HCT116 (cell line): ENCODE results near the gene CDCA3. TPM values are rescaled to one million over a fixed set of nuclear protein-coding genes. Genes with fewer than 3 reads are reported as not detected.

Experiments used
- ATAC-seq: fragments of 200-7000 bp; cut with Tn5 transposase; 2 replicates; pipeline ENCODE4 v1.9.1; 2020; ENCODE audit warnings: mild to moderate bottlenecking, moderate library complexity
- BruUV-seq: library from RNA; stranded (reverse); fragments of 400-500 nt; replicated peaks from 2 replicates; lab custom pipeline; 2021; lab: Mats Ljungman, UMichigan
- CTCF ChIA-PET: fragments of 300-600 bp; sonication (Branson Sonifier 250); formaldehyde crosslinking; loops from one replicate; lab custom pipeline; 2021; ENCODE audit warnings: antibody characterized with exemption; lab: Charles Lee
- POLR2A ChIA-PET: fragments of 300-600, 350-600 bp; sonication (Branson Sonifier 250); formaldehyde crosslinking; loops from one replicate; lab custom pipeline; 2021; ENCODE audit warnings: antibody characterized with exemption; lab: Charles Lee
- RAD21 ChIA-PET, 2 experiments: fragments of 300-600 bp; sonication (Branson Sonifier 250); formaldehyde crosslinking; loops; one replicate each; lab custom pipeline; 2023; ENCODE audit warnings: low total read pairs in 2 of 2; ENCODE audit not compliant: uncharacterized antibody in 2 of 2, unreplicated experiment in 2 of 2, low non-redundant PET in 1 of 2; lab: Charles Lee
- DNase-seq: peaks from one replicate; pipeline ENCODE4 v3.0.0-alpha.2; 2010; ENCODE audit warnings: low read depth, low spot score
- H2AFZ ChIP-seq: fragments of 200-600 bp; shearing (Covaris generic), sonication (generic); 2 replicates; pipeline ENCODE4 v1.6.1; 2017; ENCODE audit warnings: low read depth, mixed run types, mixed read lengths, antibody characterized with exemption, low read length; ENCODE audit not compliant: poor library complexity, severe bottlenecking
- H3K27ac ChIP-seq: 2 replicates; pipeline ENCODE4 v1.5.1; 2012; ENCODE audit warnings: low read depth, low read length
- H3K27me3 ChIP-seq: fragments of 200-600 bp; sonication (generic); 2 replicates; pipeline ENCODE4 v1.6.1; 2016; ENCODE audit warnings: mixed run types, low read length, mixed read lengths; ENCODE audit not compliant: insufficient read depth
- H3K36me3 ChIP-seq, 2 experiments: fragments of 200-500 bp in 1 of 2; fragments of 200-600 bp in 1 of 2; sonication (Bioruptor generic) in 1 of 2; sonication (generic) in 1 of 2; 2 replicates each; pipeline versions ENCODE4 v1.5.1 to v1.6.1; 2014 to 2016; ENCODE audit warnings: low read length in 2 of 2, inconsistent platforms in 1 of 2, mixed read lengths in 1 of 2, mixed run types in 1 of 2; ENCODE audit not compliant: insufficient read depth in 2 of 2, control insufficient read depth in 1 of 2
- H3K4me1 ChIP-seq, 2 experiments: fragments of 200-600 bp in 1 of 2; sonication (generic) in 1 of 2; 2 replicates each; pipeline versions ENCODE4 v1.5.1 to v1.6.1; 2012 to 2017; ENCODE audit warnings: low read length in 2 of 2, inconsistent platforms in 1 of 2, mild to moderate bottlenecking in 1 of 2, mixed read lengths in 1 of 2, mixed run types in 1 of 2, moderate library complexity in 1 of 2; ENCODE audit not compliant: insufficient read depth in 2 of 2, control insufficient read depth in 1 of 2
- H3K4me2 ChIP-seq: fragments of 200-600 bp; sonication (generic); 2 replicates; pipeline ENCODE4 v1.6.1; 2017; ENCODE audit warnings: mixed run types, low read length, mixed read lengths
- H3K4me3 ChIP-seq, 2 experiments: fragments of 200-600 bp in 1 of 2; sonication (generic) in 1 of 2; replicated peaks in 1 of 2; 2 replicates each; pipeline ENCODE4 v1.5.1; 2011 to 2016; ENCODE audit warnings: low read length in 2 of 2, control low read depth in 1 of 2, low read depth in 1 of 2, mild to moderate bottlenecking in 1 of 2, mixed read lengths in 1 of 2, mixed run types in 1 of 2
- H3K79me2 ChIP-seq: fragments of 200-600 bp; sonication (generic); 2 replicates; pipeline ENCODE4 v1.6.1; 2017; ENCODE audit warnings: mild to moderate bottlenecking, mixed run types, low read length, moderate library complexity, mixed read lengths; ENCODE audit not compliant: insufficient read depth
- H3K9ac ChIP-seq: fragments of 200-600 bp; sonication (generic); 2 replicates; pipeline ENCODE4 v1.6.1; 2016; ENCODE audit warnings: low read length, mixed read lengths
- H3K9me2 ChIP-seq: fragments of 200-600 bp; sonication (generic), shearing (Covaris generic); 2 replicates; pipeline ENCODE4 v1.6.1; 2017; ENCODE audit warnings: mixed run types, mild to moderate bottlenecking, moderate library complexity; ENCODE audit not compliant: insufficient read depth
- H3K9me3 ChIP-seq, 2 experiments: fragments of 200-500 bp in 1 of 2; fragments of 200-600 bp in 1 of 2; sonication (Bioruptor generic) in 1 of 2; sonication (generic) in 1 of 2; 2 replicates each; pipeline ENCODE4 v1.6.1; 2014 to 2017; ENCODE audit warnings: low read length in 2 of 2, mixed read lengths in 2 of 2, inconsistent platforms in 1 of 2, low read depth in 1 of 2, mild to moderate bottlenecking in 1 of 2, mixed run types in 1 of 2, moderate library complexity in 1 of 2; ENCODE audit not compliant: control insufficient read depth in 1 of 2, insufficient read depth in 1 of 2
- H4K20me1 ChIP-seq: fragments of 200-600 bp; sonication (generic), shearing (Covaris generic); 2 replicates; pipeline ENCODE4 v1.6.1; 2017; ENCODE audit warnings: mixed run types, mild to moderate bottlenecking, moderate library complexity; ENCODE audit not compliant: insufficient read depth
- CEBPB ChIP-seq: IDR thresholded peaks from 2 replicates; pipeline ENCODE4 v1.6.1; 2012; ENCODE audit warnings: low read depth
- ELF1 ChIP-seq: IDR thresholded peaks from 2 replicates; pipeline ENCODE4 v1.6.1; 2012; ENCODE audit warnings: low read depth, borderline replicate concordance
- EZH2 ChIP-seq: fragments of 200-600 bp; sonication (generic); IDR thresholded peaks from 2 replicates; pipeline ENCODE4 v1.6.1; 2017; ENCODE audit warnings: antibody characterized with exemption, mixed run types
- FOSL1 ChIP-seq: IDR thresholded peaks from 2 replicates; pipeline ENCODE4 v1.6.1; 2012; ENCODE audit warnings: low read depth
- JUND ChIP-seq: IDR thresholded peaks from 2 replicates; pipeline ENCODE4 v1.6.1; 2012
- MAX ChIP-seq: IDR thresholded peaks from 2 replicates; pipeline ENCODE4 v1.6.1; 2012
- POLR2A ChIP-seq: IDR thresholded peaks from 2 replicates; pipeline ENCODE4 v1.7.0; 2011; ENCODE audit warnings: borderline replicate concordance; ENCODE audit not compliant: insufficient read depth, insufficient read length; ENCODE audit errors: extremely low read depth
- POLR2AphosphoS5 ChIP-seq: IDR thresholded peaks from 2 replicates; pipeline ENCODE4 v1.6.1; 2011; ENCODE audit warnings: mild to moderate bottlenecking, low read depth, low read length, moderate library complexity
- RAD21 ChIP-seq: IDR thresholded peaks from 2 replicates; pipeline ENCODE4 v1.6.1; 2012; ENCODE audit warnings: low read depth, mild to moderate bottlenecking
- SP1 ChIP-seq: IDR thresholded peaks from 2 replicates; pipeline ENCODE4 v1.6.1; 2012; ENCODE audit warnings: low read depth
- SRF ChIP-seq: IDR thresholded peaks from 2 replicates; pipeline ENCODE4 v1.6.1; 2012; ENCODE audit warnings: low read depth
- YY1 ChIP-seq: IDR thresholded peaks from 2 replicates; pipeline ENCODE4 v1.6.1; 2011; ENCODE audit warnings: low read length, low read depth, moderate library complexity, mild to moderate bottlenecking; ENCODE audit not compliant: insufficient replicate concordance; ENCODE audit errors: extremely low read depth
- ZFX ChIP-seq: fragments of 450-650 bp; IDR thresholded peaks from 2 replicates; pipeline ENCODE4 v1.6.1; 2017
- ZNF274 ChIP-seq: fragments of 200-500 bp; sonication (Bioruptor generic); IDR thresholded peaks from 2 replicates; pipeline ENCODE4 v1.6.1; 2014; ENCODE audit warnings: mild to moderate bottlenecking, low read depth, low read length, inconsistent platforms
- intact Hi-C: fragments of 100-400 bp; cut with micrococcal nuclease; formaldehyde crosslinking; loops from 2 replicates; pipeline ENCODE4 v1.10.0; 2022
- total RNA-seq: library from RNA; stranded (reverse); gene quantifications from one replicate; pipeline ENCODE4 v1.2.1, GENCODE V29; 2021; ENCODE audit not compliant: unreplicated experiment
- TF ChIP-seq, protein P1 (sequence below), 3 experiments: fragments of 200-600 bp in 1 of 3; sonication (generic) in 1 of 3; IDR thresholded peaks in 2 of 3; conservative IDR thresholded peaks in 1 of 3; 2 replicates each; pipeline ENCODE4 v1.5.1; 2012 to 2017; ENCODE audit warnings: low read depth in 2 of 3, low read length in 2 of 3, antibody characterized with exemption in 1 of 3, borderline replicate concordance in 1 of 3, control low read depth in 1 of 3, mild to moderate bottlenecking in 1 of 3, mixed read lengths in 1 of 3, mixed run types in 1 of 3, moderate library complexity in 1 of 3; ENCODE audit not compliant: insufficient read depth in 1 of 3

CDCA3 gene
- total RNA-seq, 1 experiment from 2014 or later: 63.0 TPM

- no peak overlapping the region for H3K9ac ChIP-seq
- intact Hi-C loops: no loop called here
- H3K4me3 ChIP-seq: no peak overlapping the region
- BruUV-seq: no TSS peak
- peaks cover 1% of the 10 kb centered on the region; the same call in 1 of the 2 replicates for H4K20me1 ChIP-seq
- no peak overlapping the region for H3K27ac ChIP-seq
- H3K4me1 ChIP-seq: peaks cover 13 to 22% of the 10 kb centered on the region in 2 experiments
- no peaks in the 10 kb centered on the region for H3K9me3 ChIP-seq
- no peak for TF ChIP-seq FOSL1
- no peak for TF ChIP-seq SRF
- TF ChIP-seq ZNF274: no peak
- TF ChIP-seq SP1: no peak
- TF ChIP-seq RAD21: no peak
- TF ChIP-seq EZH2: no peak
- TF ChIP-seq, protein P1, sequence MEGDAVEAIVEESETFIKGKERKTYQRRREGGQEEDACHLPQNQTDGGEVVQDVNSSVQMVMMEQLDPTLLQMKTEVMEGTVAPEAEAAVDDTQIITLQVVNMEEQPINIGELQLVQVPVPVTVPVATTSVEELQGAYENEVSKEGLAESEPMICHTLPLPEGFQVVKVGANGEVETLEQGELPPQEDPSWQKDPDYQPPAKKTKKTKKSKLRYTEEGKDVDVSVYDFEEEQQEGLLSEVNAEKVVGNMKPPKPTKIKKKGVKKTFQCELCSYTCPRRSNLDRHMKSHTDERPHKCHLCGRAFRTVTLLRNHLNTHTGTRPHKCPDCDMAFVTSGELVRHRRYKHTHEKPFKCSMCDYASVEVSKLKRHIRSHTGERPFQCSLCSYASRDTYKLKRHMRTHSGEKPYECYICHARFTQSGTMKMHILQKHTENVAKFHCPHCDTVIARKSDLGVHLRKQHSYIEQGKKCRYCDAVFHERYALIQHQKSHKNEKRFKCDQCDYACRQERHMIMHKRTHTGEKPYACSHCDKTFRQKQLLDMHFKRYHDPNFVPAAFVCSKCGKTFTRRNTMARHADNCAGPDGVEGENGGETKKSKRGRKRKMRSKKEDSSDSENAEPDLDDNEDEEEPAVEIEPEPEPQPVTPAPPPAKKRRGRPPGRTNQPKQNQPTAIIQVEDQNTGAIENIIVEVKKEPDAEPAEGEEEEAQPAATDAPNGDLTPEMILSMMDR (IDR thresholded peaks at IDR 0.05 in 2 of 3, conservative IDR thresholded peaks at IDR 0.05 in 1 of 3; ENCODE audit: borderline replicate concordance in 1 of 3, insufficient read depth in 1 of 3, low read depth in 2 of 3, low read length in 2 of 3): no peak
- TF ChIP-seq ELF1: no peak
- no peak for TF ChIP-seq POLR2AphosphoS5
- TF ChIP-seq CEBPB: no peak
- no peak for TF ChIP-seq MAX
- no peak for TF ChIP-seq ZFX
- TF ChIP-seq JUND: no peak
- no peak for TF ChIP-seq POLR2A
- TF ChIP-seq YY1: no peak
- H3K27me3 ChIP-seq: no peaks in the 10 kb centered on the region
- RAD21 ChIA-PET: no interaction called here
- H2AFZ ChIP-seq: no peak overlapping the region
- DNase-seq (no peak), ATAC-seq (no peak)
- H3K79me2 ChIP-seq: peaks cover 17% of the 10 kb centered on the region
- H3K4me2 ChIP-seq: no peak overlapping the region
- CTCF ChIA-PET: no interaction called here
- H3K36me3 ChIP-seq: peaks cover 41 to 49% of the 10 kb centered on the region in 2 experiments
- POLR2A ChIA-PET: interaction anchor here (1.2 to 10.9 kb wide), 3 partner anchors 11 to 330 kb away, joined by 4 to 186 read pairs (median 9); partner anchors contain the start of genes CDCA3, GAPDH and USP5
- no peaks in the 10 kb centered on the region for H3K9me2 ChIP-seq
Measured at GRCh38 chr12:6863586-6864321, 12.7 kb upstream of the CDCA3 start.
